Inflammatory macrophage treated with lipopolysaccharide for 4 hours (primary cell): ENCODE measurements around the gene CDCA3.

Experiments used
- DNase-seq: peaks from one replicate; pipeline ENCODE4 v3.0.0-alpha.2; 2020

The CDCA3 gene

DNA sequence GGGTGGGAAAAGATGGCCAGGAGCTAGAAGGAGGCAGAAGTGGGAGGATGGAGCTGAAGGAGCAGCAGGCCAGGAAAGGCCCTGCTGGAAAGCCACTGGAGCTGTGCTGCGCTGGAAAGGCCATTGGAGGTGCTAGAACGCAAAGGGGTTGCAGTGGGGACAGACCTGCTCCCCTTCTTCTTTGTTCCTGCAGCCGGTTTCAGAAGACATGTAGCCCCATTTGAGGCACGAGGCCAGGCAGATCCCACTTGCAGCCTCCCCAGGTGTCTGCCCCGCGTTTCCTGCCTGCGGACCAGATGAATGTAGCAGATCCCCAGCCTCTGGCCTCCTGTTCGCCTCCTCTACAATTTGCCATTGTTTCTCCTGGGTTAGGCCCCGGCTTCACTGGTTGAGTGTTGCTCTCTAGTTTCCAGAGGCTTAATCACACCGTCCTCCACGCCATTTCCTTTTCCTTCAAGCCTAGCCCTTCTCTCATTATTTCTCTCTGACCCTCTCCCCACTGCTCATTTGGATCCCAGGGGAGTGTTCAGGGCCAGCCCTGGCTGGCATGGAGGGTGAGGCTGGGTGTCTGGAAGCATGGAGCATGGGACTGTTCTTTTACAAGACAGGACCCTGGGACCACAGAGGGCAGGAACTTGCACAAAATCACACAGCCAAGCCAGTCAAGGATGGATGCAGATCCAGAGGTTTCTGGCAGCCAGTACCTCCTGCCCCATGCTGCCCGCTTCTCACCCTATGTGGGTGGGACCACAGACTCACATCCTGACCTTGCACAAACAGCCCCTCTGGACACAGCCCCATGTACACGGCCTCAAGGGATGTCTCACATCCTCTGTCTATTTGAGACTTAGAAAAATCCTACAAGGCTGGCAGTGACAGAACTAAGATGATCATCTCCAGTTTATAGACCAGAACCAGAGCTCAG is 31.7 kb downstream of the CDCA3 start:
- no peak for DNase-seq

DNA sequence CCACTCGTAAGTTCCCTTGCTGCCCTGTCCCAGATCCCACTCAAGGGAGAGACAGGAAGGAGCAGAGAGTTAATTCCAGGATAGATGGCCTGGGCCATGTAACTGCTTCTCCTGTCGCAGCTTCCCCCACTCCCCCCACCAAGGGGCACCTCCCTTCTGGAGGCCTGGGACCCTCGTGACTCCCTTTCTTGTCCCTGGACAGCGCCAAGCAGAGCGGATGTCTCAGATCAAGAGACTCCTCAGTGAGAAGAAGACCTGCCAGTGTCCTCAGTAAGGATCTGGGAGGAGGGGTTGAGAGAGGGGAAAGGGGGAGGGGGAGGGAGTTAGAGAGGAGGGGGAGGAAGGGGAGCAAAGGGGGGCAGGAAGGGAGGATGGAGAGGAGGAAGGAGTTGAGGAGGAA is 32.4 kb downstream of the CDCA3 start:
- no peak for DNase-seq

DNA sequence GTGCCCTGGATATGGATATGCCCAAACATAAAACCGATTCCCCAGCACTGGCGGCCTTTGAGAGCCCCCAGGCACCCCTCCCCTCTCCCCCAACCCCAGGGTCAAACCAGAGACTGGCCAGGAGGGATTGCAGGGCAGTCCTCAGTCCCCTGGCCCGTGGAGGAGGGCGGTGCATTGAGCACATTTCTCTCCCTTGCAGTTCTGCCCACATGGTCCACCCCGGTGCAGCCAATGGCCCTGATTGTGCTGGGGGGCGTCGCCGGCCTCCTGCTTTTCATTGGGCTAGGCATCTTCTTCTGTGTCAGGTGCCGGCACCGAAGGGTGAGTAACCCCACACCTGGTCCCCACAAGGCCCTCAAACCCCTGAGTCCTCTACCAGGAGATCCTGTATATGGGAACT is 32.9 kb downstream of the CDCA3 start:
- no peak for DNase-seq

DNA sequence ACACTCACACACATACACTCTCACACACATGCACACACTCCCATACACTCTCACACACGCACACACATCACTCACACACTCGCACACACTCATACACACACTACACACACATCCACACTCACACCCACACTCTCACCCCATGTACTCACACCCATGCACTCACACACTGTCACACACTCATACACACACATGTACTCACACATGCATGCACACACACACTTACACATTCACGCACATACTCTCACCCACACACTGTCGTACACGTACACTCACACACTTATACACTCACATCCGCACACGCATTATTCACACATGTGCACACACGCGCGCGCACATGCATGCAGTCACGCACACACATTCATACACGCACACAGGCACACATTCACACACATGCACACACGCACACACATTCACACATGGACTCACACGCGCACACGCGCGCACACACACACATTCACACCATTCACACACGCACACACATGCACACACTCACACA is 33.4 kb downstream of the CDCA3 start:
- DNase-seq = no peak

DNA sequence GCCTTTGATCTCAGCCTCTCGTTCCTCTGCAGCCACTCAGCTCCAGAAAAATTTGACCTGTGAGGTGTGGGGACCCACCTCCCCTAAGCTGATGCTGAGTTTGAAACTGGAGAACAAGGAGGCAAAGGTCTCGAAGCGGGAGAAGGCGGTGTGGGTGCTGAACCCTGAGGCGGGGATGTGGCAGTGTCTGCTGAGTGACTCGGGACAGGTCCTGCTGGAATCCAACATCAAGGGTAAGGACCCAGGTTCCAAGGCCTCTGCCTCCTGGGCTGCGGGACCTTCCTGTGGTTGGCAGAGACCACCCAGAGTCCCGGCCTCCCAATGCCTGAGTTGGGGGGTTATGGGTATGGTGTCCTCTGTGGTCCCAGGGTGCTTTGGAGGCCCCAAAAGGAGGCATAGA is 34.0 kb downstream of the CDCA3 start:
- no peak for DNase-seq

DNA sequence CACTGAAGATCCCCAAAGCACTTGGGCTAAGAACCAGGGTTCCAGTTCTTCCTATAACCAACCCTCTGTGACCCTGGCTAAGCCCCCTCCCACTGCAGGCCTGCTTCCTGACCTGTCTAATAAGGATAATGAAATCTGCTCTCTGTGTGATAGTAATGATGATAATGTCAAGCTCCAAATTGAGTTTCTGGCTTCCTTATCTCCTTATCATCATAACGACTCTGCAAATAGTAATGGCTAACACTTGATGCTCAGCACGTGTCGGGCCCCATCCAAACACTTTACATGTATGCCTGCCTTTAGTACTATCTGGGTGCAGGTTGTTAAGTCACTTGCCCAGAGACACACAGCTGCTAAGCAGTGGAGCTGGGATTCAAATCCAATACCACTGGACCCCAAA is 34.5 kb downstream of the CDCA3 start:
- no peak for DNase-seq

DNA sequence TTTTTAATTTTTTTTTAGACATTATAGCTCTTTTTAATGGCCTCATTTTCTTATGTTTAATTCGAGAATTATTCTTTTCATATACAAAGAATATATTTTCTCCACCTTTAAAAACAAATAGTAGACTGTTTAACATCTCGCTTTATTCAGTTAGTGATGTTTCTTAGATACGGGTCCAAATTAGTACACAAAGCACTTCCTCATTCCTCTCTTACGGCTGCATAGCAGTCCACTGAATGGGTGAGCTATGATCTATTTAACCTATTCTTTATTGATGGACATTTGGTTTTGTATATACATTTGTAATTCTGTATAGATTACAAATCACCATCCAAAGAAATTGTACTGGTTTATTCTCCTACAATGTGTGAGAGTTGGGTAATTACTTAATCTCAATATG is 37.7 kb downstream of the CDCA3 start:
- DNase-seq = no peak

DNA sequence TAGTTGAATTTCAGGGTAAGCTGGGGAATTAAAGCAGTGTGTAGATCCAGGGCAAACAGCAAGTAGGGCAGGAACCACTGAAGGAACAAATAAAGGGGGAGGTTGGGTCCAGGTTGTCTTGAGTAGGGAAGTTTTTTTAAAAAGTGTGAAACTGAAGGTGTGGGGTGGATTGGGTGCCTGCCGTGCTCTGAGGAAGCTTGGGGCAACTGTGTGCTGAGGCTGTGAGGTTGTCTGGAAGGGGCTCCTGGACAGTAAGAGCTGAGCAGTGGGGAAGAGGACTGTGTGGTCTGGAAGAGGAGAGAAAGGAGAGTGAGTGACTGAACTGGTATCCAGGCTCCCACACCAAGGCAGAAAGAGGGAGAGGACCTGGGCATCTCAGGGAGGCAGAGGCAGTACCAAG is 40.3 kb downstream of the CDCA3 start:
- DNase-seq = no peak

DNA sequence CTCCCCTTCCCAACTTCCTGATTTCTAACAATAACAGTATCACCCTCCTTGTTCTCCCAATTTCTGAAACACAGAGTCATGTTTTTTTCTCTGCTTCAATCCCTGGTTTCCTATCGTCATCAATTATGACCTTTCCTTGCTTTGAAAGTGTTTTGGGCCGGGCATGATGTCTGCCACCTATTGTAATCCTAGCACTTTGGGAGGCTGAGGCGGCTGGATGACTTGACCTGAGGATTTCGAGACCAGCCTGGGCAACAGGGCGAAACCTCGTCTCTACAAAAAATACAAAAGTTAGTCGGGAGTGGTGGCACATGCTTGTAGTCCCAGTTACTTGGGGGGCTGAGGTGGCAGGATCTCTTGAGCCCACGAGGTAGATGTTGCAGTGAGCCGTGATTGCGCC is 42.0 kb downstream of the CDCA3 start:
- DNase-seq = no peak

DNA sequence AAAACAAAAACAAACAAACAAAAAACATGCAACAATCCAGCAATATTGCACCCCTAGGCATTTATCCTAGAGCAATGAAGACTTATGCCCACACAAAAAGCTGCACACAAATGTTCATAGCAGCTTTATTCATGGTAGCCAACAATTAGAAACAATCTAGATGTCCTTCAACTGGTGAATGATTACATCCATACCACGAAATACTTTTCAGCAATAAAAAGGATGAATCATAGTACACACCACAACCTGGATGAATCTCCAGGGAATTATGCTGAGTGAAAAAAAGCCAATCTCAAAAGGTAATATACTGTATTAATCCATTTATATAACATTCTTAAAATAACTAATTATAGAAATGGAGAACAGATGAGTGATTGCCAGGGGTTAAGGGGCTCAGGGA is 43.9 kb downstream of the CDCA3 start:
- DNase-seq = no peak

DNA sequence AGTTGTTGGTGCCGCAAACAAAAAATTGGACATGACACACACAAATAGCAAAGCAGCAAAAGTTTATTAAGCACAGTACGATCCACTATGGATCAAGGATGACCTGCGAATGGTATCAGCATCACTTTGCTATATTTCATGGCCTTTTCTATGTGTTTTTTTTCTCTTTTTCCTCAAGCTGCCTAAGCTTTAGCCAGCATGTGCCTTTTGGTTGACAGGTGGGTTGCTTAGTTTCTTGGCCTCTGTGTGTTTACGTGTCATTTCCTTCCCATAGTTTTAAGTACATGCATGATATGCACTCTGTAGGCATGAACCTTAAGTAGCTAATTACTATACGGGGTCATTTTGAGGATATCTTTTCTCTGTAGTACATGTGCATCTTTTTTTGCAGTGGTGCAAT is 51.9 kb downstream of the CDCA3 start:
- no peak for DNase-seq
